ENCODE data around the gene INSIG1. TPM values are rescaled to one million over a fixed set of nuclear protein-coding genes. Genes with fewer than 3 reads are reported as not detected.

INSIG1 gene
- 88.8 and 90.6 TPM in 2 replicates for total RNA-seq

DNA sequence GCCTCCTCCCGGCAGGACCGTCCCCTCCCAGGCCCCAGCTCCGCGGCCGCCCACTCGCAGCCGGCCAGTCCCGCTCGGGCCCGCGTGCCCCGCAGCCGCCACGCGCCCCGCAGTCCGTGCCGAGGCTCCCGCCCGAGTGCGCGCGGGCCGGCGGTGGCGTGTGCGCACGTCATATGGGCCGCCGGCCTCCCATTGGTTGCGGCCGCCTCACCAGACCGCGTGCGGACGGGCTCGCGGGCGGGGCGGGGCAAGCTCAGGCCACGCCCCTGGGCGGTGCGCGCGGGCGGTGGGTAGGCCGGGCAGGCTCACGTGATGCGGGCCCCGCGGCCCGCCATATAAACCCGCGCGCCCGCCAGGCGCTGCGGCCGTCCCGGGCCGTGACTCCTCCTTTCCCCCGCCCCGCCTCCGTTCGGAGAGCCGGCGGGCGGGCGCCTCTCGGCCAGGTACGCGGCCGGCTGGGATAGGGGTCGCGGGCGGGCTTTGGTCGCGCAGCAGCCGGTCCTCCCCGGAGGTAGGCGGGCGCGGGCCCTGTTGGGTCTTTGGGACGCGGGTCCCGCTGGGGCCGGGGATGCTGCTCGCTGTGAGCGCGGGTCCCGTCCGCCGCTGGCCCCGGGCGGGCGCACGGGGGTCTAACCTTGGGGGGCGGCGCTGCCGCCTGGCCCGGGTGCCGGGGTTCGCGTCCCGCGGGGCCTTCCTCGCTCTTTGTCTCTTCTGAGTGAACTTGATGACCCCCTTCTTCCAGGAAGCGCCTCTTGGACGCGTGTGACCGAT lies at the start of gene INSIG1:
Gene INSIG1, plus strand, starts transcription at position 362 of the 771 bp plus-strand sequence. Its CDS starts 408 bp downstream, at position 770.
- intact Hi-C loops (cut with micrococcal nuclease) = loop anchor here (1.0 to 5.0 kb wide), 6 partner anchors 205 to 1841 kb away; partner anchors contain the start of genes LMBR1, RBM33 and UBE3C

DNA sequence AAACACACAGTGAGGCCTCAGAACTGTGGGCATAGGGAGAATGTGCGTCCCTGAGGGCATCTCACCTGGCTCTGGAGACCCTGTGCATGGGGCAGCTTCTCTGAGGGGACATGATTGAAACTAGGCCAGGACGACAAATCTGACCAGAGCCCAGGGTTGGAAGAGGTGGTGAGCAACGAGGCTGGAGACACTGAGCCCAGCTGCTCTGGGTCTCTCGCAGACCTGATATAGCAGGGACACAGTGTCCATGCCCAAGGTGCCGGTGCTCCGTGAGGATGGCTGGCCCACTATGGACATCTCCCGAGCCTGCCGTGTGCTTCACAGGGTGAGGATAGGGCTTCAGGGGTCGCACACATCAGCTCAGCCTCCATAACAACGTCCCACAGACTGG lies 49.3 kb upstream of the INSIG1 start:
- intact Hi-C loops (cut with micrococcal nuclease) = no loop called here

DNA sequence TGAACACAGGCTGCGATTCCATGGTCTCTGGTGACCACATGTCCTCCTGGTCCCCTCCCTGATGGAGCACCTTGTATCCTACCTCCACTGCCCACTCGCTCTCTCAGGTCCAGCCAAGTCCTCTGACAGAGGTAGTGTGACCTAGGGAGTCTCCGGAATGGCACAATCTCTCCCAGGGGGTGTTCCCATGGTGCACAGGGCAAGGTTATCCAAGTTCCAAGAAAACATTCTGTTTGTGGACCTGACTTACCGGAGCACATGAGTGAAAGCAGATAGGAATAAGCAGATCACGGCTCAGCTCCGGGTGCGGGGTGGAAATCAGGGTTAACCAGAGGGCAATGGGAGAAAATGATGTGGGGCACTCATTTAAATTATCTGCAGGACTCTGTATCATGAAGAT lies 45.8 kb upstream of the INSIG1 start:
- intact Hi-C loops (cut with micrococcal nuclease) = loop anchor here (1.0 kb wide), 1 partner anchor 62 kb away; no protein-coding TSS in a partner anchor

DNA sequence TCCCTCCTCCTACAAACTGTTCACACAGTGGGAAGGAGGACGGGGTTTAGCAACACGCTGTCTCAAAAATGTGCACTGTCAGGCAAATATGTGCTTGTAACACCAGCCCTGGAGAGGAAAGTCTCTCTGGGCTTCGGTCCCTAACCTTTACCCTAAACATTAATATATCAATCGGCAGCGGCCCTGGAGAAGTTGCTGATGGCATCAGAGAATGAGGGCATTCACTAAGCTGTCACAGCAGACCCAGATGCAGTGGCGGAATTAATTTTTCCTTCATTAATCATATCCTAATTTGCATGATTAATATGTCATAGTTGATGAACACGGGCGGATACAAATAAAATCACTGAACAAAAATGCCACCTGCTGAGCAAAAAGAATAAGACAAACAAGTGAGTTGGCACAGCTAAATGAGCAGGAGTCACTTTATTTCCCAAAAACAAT lies 45.2 kb upstream of the INSIG1 start:
- intact Hi-C loops (cut with micrococcal nuclease) = loop anchor here (1.0 kb wide), 1 partner anchor 62 kb away; no protein-coding TSS in a partner anchor

DNA sequence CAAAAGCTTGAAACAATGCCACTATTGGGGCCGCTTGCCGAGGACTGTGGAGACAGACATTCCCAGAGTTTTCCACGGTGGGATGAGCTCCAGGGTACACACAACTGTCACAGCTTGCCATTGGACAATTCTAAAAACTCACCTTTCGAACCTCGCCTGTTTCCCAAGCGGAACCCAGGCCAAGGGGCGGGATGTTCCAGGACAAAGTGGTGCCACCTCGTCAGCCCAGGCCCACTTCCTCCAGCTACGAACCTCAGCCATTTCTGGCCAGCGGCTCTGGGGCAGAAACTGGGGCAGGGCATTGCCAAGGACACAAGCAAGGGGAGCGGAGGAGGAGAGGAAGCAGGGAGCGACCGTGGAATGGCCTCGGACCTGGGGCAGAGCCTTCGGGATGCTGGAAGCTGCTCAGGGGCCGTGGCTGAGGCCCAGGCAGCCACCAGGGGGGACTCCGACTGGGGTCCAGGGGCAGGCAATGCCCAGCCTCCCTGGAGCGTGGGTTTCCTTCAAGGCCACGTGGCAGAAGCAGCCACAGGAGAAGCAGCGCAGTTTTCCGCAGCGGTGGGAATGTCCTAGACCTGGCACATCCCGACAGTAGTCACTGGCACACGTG lies 44.7 kb upstream of the INSIG1 start:
- intact Hi-C loops (cut with micrococcal nuclease) = loop anchor here (1.0 kb wide), 1 partner anchor 63 kb away; no protein-coding TSS in a partner anchor

DNA sequence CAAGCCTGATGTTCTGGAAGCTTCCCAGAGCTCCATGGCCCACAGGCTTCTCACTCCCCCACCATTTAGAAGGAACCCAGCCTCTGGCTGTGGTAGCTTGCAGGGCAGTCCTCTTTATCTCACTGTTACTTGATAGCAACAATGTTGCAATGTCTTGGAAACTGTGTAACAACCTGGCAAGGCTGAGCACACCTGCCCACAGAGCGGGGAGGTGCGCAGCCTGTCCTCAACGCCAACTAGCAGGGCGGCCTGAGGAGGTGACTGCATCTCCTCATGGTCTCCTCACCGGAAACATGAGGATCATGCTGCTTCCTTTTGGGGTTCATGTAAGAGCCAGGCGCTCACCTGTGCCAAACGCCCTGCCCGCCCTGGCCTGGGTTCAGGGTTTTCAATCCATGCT lies 43.7 kb upstream of the INSIG1 start:
- intact Hi-C loops (cut with micrococcal nuclease) = no loop called here

DNA sequence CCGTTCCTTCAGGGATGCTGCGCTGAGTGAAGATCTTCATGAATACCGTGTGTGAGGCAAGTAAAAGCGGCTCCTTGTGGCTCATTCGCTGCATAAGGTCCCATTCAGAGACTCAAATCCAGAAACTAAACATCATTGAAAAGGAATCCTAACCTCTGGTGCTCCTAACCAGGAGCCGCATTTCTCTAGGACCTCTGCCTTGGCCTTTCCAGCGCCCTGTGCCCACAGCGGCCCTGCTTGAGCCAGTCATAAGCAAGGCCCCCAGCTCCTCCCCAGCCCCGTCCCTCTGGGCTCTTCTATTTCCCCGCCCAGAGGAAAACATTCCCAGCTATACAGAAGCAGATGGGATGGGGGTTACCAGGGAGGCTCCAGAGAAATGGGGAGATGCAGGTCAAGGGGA lies 42.6 kb upstream of the INSIG1 start:
- intact Hi-C loops (cut with micrococcal nuclease) = no loop called here

DNA sequence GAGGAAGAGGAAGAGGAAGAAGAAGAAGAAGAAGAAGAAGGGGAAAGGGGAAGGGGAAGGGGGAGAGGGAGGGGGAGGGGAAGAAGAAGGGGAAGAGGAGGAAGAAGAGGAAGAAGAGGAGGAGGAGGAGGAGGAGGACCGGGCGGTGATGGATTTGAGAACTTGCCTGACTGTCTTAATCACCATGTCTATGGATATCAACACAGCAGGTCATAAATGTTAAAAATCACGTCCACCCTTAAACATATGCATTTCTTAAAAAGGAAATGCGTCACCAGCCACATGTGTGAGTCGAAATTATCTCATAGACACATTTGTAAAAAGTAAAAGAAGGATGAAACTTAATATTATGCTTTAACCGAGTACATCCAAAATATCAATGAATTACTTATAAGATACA lies 42.1 kb upstream of the INSIG1 start:
- intact Hi-C loops (cut with micrococcal nuclease) = no loop called here

DNA sequence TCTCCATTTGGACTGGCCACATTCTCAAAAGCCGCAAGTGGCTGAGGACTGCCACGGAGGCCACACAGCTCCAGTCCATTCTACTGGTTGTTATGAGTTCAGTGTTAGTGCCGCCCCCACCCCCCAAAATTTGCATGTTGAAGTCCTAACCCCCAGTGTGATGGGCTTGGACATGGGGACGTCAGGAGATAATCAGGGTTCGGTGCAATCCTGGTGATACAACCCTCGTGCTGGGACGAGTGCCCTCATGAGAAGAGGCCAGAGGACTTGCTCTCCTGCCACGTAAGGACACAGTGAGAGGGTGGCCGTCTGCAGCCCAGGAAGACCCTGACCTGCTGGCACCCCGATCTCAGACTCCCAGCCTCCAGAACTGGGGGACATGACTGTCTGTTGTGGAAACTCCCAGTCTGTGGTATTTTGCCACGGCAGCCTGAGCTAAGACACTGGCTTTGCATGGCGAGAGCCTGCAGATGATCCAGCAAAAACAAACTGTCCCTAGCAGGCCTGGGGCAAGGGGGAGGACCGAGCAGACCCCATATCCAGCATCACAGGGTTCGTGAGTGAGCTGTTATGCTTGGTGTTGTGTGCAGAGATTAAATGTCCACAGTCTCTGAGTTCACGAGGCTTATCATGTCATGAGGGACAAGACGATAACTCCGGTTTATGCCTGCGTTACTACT lies 41.5 kb upstream of the INSIG1 start:
- intact Hi-C loops (cut with micrococcal nuclease) = no loop called here

DNA sequence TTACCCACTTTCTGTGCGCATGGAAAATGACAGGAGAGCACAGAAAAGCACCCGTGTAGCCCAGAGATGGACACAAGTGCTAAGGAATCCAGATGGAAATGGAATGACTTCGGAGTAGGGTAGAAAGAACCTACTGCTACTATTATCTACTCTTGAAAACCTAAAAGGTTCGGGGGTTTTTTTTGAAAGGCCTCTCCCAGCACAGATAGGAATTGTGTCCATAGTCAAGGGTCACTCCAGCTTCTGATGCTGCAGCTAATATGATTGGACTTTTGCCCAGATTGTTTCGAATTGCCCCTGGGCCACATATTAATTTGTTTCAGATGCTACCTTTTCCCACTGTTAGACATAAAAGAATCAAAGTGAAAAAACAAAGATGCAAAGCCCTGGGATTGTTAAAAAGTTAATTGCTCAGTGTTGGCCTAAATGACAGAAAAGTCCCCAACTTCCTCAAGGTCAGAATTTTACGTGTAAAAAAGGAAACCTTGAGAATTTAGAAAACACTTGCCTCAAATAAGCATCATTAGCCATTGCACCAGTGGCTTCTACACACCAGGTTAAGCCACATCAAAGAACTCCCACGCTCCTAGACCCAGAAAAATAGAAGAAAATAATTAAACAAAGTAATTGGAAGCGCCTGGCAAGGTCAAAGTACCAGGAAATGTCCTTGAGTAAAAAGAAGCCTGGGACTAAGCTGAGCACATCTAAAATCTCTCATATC lies 40.8 kb upstream of the INSIG1 start:
- intact Hi-C loops (cut with micrococcal nuclease) = no loop called here

DNA sequence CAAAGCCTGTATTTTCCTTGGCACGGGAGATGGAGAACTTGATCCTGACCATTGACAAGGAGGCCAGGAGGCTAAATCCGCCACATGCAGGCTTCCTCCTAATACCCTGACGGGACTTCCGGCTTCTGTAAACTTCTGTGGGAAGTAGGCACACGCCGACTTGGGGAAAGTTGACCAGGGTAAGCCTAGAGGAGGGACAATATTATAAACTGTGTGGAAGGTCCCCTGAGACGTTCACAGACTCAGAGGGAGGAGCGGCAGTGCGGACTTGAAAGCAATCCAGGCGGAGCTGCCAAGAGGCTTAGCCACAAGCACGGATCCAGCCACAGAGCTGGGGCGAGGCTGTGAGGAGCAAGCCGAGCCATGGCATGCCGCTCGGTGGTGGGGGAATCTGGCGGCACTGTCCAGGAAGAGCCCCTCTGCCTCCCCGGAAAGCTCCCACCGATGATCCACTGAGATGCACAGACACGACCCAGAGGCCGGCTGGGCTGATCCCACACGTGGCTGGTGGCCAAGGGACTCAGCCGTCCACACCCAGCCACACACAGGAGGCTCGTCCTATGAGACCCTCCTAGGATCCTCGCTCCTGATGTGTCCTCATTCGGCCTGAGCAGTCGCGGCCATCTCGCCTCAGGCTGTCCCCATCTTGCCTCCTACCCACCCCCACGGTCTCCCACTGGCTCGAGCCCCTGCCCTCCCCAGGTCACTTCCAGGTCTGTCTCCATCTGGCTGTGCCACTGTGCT lies 40.0 kb upstream of the INSIG1 start:
- intact Hi-C loops (cut with micrococcal nuclease) = no loop called here

DNA sequence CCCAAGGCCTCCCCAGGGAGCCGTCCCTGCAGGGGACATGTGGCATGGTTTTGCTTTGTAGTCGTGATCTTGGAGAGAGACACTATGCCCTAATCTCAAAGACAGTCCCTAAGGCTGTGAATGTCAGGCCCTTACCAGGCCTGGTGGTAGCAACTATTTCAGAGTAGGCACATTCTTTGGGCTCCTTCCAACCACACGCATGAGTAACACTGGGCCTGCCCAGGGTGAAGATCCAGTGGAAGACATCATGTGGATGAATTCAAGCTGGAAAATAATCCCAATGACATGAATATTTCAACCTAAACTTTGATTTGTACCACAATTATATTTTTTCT lies 39.5 kb upstream of the INSIG1 start:
- intact Hi-C loops (cut with micrococcal nuclease) = no loop called here

DNA sequence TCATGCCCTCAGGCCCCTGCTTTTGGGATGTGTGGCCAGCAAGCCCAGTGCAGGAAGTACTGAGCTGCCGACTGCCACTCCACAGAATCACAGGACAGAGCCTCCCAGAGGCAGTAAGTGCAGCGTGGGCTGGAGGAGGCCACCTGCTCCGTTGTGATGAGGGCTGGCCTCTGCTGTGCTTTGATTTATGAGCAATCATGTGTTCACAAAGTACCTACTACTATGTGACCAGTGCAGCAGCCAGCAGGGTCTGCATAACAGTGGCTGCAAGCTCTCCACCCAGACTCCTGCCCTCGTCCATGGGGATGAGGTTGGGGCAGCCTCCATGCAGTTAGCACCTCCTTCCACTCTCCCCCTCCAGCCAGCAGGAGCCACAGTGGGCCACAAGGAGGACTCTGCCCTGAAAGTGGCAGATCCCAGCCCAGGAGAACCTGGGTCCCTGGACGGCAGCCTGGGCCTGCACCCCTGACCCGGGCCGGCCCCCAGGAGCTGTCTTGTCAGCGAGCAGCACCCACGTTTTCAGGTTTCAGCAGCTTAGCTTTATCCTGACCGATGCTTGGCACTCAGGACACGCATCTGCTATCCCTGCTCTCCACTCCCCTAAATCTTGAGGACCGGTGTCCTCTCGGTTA lies 37.7 kb upstream of the INSIG1 start:
- intact Hi-C loops (cut with micrococcal nuclease) = no loop called here

DNA sequence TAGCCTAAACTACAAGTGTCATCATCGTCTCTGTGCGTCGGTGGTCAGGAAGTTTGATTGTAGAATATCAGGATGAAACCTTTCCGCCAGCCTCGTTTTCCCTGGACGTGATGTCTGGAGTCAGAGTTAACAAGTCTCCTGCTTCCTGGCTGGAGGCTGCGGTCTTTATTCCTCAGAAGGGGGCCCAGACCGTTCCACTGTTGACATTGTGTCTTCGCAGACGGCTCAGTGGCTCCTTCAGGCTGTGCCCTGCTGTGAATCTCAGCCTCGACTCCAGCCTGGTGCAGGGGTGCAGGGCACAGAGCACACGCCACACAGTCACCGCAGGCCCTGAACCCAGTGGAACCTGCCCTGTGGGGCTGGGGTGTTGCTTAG lies 37.2 kb upstream of the INSIG1 start:
- intact Hi-C loops (cut with micrococcal nuclease) = no loop called here

DNA sequence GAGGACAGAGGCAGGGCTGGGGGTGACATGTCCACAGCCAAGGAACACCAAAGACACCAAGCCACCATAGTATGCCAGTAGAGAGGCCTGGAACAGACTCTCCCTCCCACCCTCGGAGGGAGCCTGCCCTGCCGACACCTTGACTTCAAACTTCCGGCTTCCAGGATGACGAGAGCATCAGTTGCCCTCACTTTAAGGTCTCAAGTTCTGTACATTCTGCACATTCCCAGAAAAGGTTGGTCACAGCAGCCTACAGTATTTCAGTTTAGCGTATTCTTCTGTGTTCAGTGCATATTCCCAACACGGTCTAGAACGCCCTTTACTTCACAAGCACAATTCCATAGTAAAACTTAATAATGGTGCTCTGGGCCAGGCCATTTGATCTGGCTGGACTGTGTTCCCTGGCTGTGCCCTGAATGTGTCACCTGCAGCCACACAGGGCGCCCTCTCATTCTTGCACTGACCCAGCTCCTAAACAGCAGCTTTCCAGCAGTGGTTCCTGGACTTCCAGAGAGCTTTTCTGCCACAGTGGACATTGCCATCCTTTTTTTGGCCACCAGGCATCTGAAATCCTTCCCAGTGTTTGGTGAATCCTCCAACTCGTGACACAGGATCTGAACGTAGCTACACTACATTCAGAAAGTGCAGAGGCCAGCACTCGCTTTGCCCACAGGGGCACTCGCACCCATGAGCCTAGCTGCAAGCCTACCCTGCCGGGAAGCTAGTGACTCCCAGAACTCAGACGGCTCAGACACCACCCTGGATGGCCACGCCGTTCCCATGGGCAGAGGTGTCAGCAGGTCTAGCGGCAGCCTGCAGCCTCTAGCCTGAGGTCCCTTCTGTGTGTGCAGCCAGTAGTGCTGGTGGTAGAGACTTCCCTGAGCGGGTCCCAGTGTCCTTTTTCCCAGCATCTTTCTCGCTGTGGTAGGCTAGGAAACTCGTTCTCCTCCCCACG lies 36.4 kb upstream of the INSIG1 start:
- intact Hi-C loops (cut with micrococcal nuclease) = no loop called here

DNA sequence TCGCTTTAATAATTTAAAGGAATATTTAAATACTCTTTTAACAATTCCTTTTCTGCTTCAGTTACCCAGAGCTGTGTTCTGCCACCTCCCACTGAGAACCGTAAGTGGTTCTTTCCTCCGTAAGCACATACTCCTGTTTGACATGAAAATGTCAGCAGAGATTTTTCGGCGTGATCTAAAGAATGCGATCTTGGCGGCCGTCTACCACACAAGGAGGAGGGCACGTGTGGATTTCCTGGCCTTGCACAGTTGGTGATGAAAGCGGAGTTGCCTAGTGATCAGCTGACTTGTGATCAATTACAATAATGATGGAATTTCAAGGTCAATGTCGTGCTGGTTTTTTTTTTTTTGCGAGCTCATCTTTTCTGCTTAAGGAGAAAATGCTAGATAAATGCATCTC lies 35.6 kb upstream of the INSIG1 start:
- intact Hi-C loops (cut with micrococcal nuclease) = no loop called here

DNA sequence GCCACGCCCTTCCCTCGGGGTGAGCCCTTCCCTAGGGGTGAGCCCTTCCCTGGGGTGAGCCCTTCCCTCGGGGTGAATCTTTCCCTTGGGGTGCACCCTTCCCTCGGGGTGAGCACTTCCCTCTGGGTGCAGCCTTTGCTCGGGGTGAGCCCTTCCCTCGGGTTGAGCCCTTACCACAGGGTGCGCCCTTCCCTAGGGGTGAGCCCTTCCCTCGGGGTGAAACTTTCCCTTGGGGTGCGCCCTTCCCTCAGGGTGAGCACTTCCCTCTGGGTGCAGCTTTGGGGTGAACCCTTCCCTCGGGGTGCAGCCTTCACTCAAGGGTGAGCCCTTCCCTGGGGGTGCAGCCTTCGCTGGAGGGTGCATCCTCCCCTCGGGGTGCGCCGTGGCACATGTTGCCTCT lies 34.6 kb upstream of the INSIG1 start:
- intact Hi-C loops (cut with micrococcal nuclease) = no loop called here

DNA sequence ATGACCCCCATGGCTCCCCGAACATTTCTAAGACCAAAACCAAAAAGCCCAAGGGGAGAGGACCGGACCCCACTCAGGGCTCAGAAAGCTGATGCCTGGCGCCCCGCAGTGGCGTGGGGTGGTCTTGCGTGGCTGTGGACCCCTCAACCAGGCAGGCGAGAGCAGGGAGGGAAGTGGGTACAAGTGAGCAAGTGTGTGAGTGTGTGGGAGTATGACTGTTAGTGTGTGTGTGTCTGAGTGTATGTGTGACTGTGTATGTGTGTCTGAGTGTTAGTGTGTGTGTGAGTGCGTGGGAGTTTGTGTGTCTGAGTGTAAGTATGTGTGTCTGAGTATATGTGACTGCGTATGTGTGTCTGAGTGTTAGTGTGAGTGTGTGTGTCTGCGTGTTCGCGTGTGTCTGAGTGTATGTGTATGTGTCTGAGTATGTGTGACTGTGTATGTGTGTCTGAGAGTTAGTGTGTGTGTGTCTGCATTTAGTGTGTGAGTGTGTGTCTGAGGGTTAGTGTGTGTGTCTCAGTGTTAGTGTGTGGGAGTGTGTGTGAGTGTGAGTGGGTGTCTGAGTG lies 34.0 kb upstream of the INSIG1 start:
- intact Hi-C loops (cut with micrococcal nuclease) = no loop called here

DNA sequence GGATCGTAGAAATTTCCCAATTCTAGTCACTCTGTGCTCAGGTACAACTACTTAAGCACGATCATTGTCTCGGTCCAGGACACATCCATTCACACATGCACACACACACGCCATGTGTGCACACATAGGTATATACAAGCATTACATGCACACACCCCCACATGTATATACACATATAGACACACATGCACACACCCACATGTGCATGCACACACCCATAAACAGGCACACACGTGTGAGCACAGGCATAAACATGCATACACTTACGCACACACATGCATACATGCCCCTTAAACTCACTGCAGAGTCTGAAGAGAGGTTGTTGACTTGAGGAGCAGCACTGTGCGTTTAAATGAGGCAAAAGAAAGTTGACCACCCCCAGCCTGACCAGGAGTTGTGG lies 32.5 kb upstream of the INSIG1 start:
- intact Hi-C loops (cut with micrococcal nuclease) = no loop called here
